Endodermal cell (in vitro differentiated cells): ENCODE results near the gene IGF2. TPM values are rescaled to one million over a fixed set of nuclear protein-coding genes. Genes with fewer than 3 reads are reported as not detected.

Experiments used
- DNase-seq: peaks from one replicate; pipeline ENCODE4 v3.0.0-alpha.2; 2017
- H3K27ac ChIP-seq: 2 replicates; pipeline ENCODE4 v1.5.1; 2013; ENCODE audit warnings: mild to moderate bottlenecking, low read depth, low read length, moderate library complexity
- H3K27me3 ChIP-seq: 2 replicates; pipeline ENCODE4 v1.6.1; 2013; ENCODE audit warnings: mild to moderate bottlenecking, low read length, moderate library complexity; ENCODE audit not compliant: insufficient read depth, control insufficient read depth, poor library complexity, severe bottlenecking
- H3K36me3 ChIP-seq: 2 replicates; pipeline ENCODE4 v1.7.0; 2013; ENCODE audit warnings: mild to moderate bottlenecking, low read length, moderate library complexity; ENCODE audit not compliant: control insufficient read depth, insufficient read depth
- H3K4me1 ChIP-seq: one replicate; pipeline ENCODE4 v1.7.0; 2013; ENCODE audit warnings: low read length; ENCODE audit not compliant: control insufficient read depth, insufficient read depth
- H3K4me3 ChIP-seq: 2 replicates; pipeline ENCODE4 v1.5.1; 2013; ENCODE audit warnings: mild to moderate bottlenecking, low read length, moderate library complexity
- H3K9ac ChIP-seq: 2 replicates; pipeline ENCODE4 v1.6.1; 2013; ENCODE audit warnings: mild to moderate bottlenecking, low read length, moderate library complexity; ENCODE audit not compliant: poor library complexity, severe bottlenecking; ENCODE audit errors: extremely low read depth
- H3K9me3 ChIP-seq: 2 replicates; pipeline ENCODE4 v1.6.1; 2013; ENCODE audit warnings: mild to moderate bottlenecking, low read length, moderate library complexity; ENCODE audit not compliant: control insufficient read depth
- H3K27ac Mint-ChIP-seq: 2 replicates; pipeline ENCODE4 v1.8.0; 2020; ENCODE audit warnings: mixed read lengths
- H3K27me3 Mint-ChIP-seq: 2 replicates; pipeline ENCODE4 v1.8.0; 2021; ENCODE audit warnings: mild to moderate bottlenecking, mixed read lengths; ENCODE audit not compliant: insufficient read depth
- H3K36me3 Mint-ChIP-seq: 2 replicates; pipeline ENCODE4 v1.8.0; 2020; ENCODE audit warnings: low read depth, mixed read lengths
- H3K4me1 Mint-ChIP-seq: 2 replicates; pipeline ENCODE4 v1.8.0; 2020; ENCODE audit warnings: mixed read lengths
- H3K4me3 Mint-ChIP-seq: 2 replicates; pipeline ENCODE4 v1.8.0; 2020; ENCODE audit warnings: mild to moderate bottlenecking, moderate library complexity, mixed read lengths
- H3K9me3 Mint-ChIP-seq: 2 replicates; pipeline ENCODE4 v1.8.0; 2020; ENCODE audit warnings: mild to moderate bottlenecking, mixed read lengths
- WGBS, 2 experiments: methylation state at CpG; one replicate each; pipeline versions ENCODE4 v1.1.5 to v1.1.7; 2013; ENCODE audit warnings: missing lambda C conversion rate in 2 of 2, mixed read lengths in 1 of 2; ENCODE audit not compliant: insufficient coverage in 1 of 2, insufficient read length in 1 of 2; 5-methylcytosine and 5-hydroxymethylcytosine counted together
- total RNA-seq, 2 donors: library from RNA; stranded (reverse); fragmentation: NEBNext Ultra II Directional in 1 of 2; extraction: Animal tissue kit (Norgen Biotek cat#: 25700) in 1 of 2; gene quantifications; 2 replicates in 1 of 2; 3 replicates in 1 of 2; pipeline ENCODE4 v1.2.1, GENCODE V29; 2021
- TF ChIP-seq, protein P1 (sequence below): fragments of 200-600 bp; sonication (generic); conservative IDR thresholded peaks from 2 replicates; pipeline ENCODE4 v1.5.0; 2021; ENCODE audit warnings: antibody characterized with exemption, mild to moderate bottlenecking

Gene IGF2
- total RNA-seq, 2 donors from 2014 or later = 0.80 to 5.1 TPM

DNA sequence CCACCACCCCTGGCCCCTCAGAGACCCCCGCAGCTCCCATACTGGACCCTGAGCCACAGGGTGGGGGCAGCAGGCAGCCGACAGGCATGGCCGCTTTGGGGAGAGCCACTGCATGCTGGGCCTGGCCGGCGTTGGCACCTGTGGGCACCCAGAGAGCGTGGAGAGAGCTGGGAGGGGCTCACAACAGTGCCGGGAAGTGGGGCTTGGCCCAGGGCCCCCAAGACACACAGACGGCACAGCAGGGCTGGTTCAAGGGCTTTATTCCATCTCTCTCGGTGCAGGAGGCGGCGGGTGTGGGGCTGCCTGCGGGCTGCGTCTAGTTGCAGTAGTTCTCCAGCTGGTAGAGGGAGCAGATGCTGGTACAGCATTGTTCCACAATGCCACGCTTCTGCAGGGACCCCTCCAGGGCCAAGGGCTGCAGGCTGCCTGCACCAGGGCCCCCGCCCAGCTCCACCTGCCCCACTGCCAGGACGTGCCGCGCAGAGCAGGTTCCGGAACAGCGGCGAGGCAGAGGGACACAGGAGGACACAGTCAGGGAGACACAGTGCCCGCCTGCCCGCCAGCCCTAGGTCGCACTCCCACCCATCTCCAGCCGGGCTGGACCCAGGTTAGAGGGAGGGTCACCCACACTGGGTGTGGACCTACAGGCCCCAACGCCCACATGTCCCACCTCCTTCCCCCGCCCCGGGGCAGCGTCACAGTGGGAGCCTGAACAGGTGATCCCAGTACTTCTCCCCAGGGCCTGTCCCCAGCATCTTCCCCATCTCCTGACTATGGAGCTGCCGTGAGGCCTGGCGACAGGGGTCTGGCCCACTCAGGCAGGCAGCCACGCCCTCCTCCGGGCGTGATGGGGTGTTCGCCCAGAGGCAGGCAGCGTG, 20.6 kb upstream of the IGF2 start:
- Histone ChIP-seq H3K9me3 (no peaks in the 10 kb centered on the region), H3K36me3 (no peaks in the 10 kb centered on the region), H3K27me3 (no peaks in the 10 kb centered on the region), H3K9ac (no peak overlapping the region), H3K4me3 (no peak overlapping the region), H3K4me1 (no peaks in the 10 kb centered on the region), H3K27ac (no peak overlapping the region)
- Mint-ChIP-seq H3K4me3 (no peak overlapping the region), H3K36me3 (no peaks in the 10 kb centered on the region), H3K9me3 (no peaks in the 10 kb centered on the region), H3K27me3 (peaks cover 2% of the 10 kb centered on the region), H3K4me1 (no peaks in the 10 kb centered on the region), H3K27ac (no peak overlapping the region)
- TF ChIP-seq, protein P1, sequence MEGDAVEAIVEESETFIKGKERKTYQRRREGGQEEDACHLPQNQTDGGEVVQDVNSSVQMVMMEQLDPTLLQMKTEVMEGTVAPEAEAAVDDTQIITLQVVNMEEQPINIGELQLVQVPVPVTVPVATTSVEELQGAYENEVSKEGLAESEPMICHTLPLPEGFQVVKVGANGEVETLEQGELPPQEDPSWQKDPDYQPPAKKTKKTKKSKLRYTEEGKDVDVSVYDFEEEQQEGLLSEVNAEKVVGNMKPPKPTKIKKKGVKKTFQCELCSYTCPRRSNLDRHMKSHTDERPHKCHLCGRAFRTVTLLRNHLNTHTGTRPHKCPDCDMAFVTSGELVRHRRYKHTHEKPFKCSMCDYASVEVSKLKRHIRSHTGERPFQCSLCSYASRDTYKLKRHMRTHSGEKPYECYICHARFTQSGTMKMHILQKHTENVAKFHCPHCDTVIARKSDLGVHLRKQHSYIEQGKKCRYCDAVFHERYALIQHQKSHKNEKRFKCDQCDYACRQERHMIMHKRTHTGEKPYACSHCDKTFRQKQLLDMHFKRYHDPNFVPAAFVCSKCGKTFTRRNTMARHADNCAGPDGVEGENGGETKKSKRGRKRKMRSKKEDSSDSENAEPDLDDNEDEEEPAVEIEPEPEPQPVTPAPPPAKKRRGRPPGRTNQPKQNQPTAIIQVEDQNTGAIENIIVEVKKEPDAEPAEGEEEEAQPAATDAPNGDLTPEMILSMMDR = no peak
- DNase-seq = no peak
- WGBS, 2 experiments = 89 to 93% methylated on average over 15 to 36 of the region's 36 CpGs

DNA sequence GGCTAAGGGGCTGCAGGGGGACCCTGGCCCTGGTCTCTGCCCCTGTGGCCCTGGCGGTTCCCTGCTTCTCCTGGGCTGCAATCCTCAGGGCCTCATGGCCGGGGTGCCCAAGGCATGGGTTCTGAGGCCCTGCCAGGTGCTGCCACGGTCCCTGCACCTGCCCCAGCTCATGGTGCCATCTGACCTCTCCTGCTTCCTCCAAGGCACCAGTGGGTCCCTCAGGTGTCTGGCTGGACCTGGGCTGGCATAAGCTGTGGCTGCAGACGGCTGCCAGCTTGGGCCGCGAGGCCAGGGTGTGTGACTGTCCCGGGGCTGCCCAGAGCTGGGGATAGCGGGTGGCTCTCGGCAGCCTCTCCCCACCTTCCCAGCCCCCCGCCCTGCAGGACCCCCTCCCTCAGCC, 19.8 kb upstream of the IGF2 start:
- Histone ChIP-seq H3K9me3 (no peaks in the 10 kb centered on the region), H3K36me3 (no peaks in the 10 kb centered on the region), H3K27me3 (no peaks in the 10 kb centered on the region), H3K4me3 (no peak overlapping the region), H3K27ac (no peak overlapping the region), H3K4me1 (no peaks in the 10 kb centered on the region), H3K9ac (no peak overlapping the region)
- Mint-ChIP-seq H3K36me3 (no peaks in the 10 kb centered on the region), H3K4me1 (no peaks in the 10 kb centered on the region), H3K9me3 (no peaks in the 10 kb centered on the region), H3K4me3 (no peak overlapping the region), H3K27me3 (peaks cover 2% of the 10 kb centered on the region), H3K27ac (no peak overlapping the region)
- 84 to 91% methylated on average over 3 to 9 of the region's 10 CpGs for WGBS, 2 experiments
- TF ChIP-seq, protein P1 = no peak
- DNase-seq = no peak

DNA sequence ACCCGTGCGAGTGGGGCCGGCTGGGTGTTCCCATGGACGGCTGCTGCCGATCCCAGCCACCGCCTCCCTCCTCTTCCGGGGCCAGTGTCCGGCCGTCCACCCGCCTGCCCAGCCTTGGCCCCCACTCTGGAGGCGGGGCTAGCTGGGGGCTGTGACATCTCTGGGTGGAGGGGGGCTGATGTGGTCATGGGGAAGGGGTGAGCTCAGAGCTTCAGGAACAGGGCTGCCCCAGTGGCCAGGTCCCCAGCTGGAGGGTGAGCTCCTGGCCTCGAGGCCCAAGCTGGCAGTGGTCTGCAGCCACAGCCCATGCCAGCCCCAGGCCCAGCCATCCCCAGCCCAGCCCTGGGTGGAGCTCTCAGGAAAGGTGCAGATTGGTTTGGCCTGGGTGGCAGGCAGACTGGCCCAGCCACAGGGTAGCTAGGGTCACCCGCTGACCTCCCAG, 19.1 kb upstream of the IGF2 start:
- WGBS, 2 experiments = 83 to 86% methylated on average over 2 to 13 of the region's 13 CpGs
- TF ChIP-seq, protein P1 = no peak
- Histone ChIP-seq H3K9ac (no peak overlapping the region), H3K9me3 (no peaks in the 10 kb centered on the region), H3K36me3 (no peaks in the 10 kb centered on the region), H3K27me3 (no peaks in the 10 kb centered on the region), H3K4me3 (no peak overlapping the region), H3K27ac (no peak overlapping the region), H3K4me1 (no peaks in the 10 kb centered on the region)
- no peak overlapping the region for H3K27ac Mint-ChIP-seq
- peaks cover 6% of the 10 kb centered on the region for H3K27me3 Mint-ChIP-seq
- no peaks in the 10 kb centered on the region for H3K9me3 Mint-ChIP-seq
- no peaks in the 10 kb centered on the region for H3K4me1 Mint-ChIP-seq
- DNase-seq = no peak
- H3K4me3 Mint-ChIP-seq = no peak overlapping the region
- no peaks in the 10 kb centered on the region for H3K36me3 Mint-ChIP-seq
